ENCODE measurements around the gene DPP10.

GRCh38 chr2:115183144-115183543, 740.7 kb downstream of the DPP10 start:
- TF ChIP-seq YY1 (IDR thresholded peaks at IDR 0.05; ENCODE audit: insufficient read depth, insufficient read length), result no peak
- TF ChIP-seq ZNF274 (IDR thresholded peaks at IDR 0.05; ENCODE audit: low read depth, low read length), result no peak
- no peak for TF ChIP-seq SUZ12 (IDR thresholded peaks at IDR 0.05; ENCODE audit: extremely low read depth, insufficient read depth, insufficient read length)

All from NT2/D1 (cell line).